Stimulated activated CD8-positive, alpha-beta memory T cell treated with anti-CD3 and anti-CD28 coated beads, Interleukin-15, amount 100 ng/mL, for 1 hour (primary cell): ENCODE data around the gene ARHGAP6.

Experiments
- DNase-seq: peaks from one replicate; pipeline ENCODE4 v3.0.0-alpha.2; 2020; ENCODE audit warnings: low read depth

Gene ARHGAP6

DNA sequence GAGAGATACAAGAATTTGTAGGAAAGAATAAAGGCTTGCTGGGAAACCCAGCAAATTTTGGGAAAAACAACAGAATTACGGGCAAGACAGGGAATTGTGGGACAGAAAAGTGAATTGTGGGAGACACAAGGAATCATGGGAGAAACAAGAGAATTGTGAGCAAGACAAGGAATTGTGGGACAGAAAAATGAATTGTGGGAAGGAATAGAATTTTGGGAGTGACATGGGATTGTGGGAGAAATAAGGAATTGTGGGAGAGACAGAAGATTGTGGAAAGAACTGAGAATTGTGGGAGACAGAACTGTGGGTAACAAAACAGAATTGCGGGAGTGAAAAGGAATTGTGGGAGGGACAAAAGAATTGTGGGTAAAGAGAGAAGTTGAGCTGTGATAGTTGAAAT is 555.8 kb downstream of the ARHGAP6 start:
- no peak for DNase-seq

DNA sequence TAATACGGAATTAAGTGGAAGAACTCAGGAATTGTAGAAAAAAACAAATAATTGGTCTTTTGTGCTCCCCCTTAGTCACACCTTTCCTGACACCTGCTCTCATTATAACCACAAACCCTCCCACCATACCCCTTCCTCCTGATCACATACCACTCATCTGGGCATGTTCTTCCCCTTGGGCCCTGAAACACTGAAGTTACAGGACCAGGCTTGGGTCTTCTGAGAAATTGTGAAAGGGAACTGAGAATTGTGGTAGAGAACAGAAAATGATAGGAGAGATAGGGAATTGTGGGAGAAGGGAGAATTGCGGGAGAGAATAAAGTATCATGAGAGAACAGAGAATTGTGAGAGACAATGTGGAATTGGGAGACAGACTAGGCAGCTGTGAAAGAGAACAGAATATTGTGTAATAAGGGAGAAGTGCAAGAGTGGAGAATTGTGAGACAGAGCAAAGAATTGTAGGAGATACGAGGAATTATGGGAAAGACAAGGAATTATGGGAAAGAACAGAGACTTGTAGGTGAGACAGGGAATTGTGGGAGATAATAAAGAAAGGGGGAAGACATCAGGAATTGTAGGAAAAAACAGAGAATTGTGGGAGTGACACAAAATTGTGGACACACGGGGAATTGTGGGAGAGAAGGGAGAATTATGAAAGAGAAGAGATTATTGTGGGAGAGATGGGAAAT is 557.3 kb downstream of the ARHGAP6 start:
- DNase-seq, result no peak

GRCh38 chrX:11105080-11105479 is 560.6 kb downstream of the ARHGAP6 start:
- no peak for DNase-seq

- no peak for DNase-seq
Observed at GRCh38 chrX:11103751-11104150, 562.0 kb downstream of the ARHGAP6 start.

DNA sequence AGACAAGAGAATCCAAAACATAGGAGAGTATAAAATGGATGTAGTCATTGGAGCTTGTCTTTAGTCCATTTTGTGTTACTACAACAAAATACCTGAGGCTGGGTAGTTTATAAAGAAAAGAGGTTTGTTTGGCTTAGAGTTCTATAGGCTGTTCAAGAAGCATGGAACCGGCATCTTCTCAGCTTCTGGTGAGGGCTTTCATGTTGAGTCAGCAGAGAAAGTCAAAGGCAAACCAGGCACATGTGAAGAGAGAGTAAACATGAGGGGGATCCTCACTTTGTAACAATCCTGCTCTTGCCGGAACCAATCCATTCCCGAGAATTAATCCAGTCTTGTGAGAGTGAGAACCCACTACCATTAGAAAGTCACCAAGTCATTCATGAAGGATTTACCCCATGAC is 562.7 kb downstream of the ARHGAP6 start:
- DNase-seq, result no peak

DNA sequence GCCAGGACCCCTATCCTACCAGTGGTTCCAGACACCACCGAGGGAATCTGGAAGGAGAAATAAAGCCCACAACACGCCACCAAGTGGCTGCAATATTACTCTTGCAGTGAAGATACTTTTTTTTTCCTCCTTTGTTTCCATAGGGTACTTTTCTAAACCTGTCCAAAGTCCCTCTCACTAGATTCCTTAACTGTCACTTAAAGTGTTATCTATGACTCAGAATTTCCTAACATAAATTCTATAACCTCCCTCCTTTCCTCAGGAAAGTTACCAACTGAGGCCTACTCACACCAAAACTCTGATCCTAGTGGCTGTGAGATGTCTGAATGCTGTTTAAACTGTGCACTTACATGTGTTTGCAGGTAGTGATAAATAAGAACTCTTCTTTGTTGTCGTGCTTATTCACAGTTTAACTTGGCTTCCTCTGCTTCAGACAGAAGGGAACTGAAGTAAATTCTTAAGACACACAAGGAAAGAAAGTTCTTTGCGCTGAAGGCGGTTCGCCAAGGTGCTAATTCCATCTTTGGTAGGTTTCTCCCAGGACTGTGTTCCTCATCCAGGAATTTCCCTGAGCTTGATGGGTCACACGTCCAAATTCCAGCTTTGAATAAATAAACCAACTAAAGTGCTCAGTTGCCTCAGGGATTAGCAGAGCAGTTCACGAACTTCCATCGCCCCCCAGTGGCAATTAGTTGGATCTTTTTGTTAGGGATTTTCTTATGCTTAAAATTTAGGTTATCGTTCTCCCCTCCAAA is 565.3 kb downstream of the ARHGAP6 start:
- DNase-seq, result no peak

DNA sequence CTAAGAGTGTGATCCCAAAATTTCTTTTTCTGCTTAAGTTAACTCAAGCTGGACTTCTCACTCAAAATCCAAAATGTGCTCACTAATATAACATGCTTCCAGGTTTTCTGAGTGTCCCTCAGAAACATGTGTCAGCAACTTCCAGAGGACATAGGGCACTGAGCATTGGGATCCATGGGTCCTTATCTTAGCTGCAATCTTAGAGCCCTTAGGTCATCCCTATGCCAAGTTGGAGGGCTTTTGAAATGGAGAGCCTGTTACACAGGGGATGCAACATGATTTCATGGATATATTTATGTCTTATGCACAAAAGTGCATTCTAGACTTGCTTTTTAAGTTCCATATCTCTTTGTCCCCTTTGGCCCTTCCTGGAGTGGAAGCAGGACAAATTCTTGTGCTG is 566.3 kb downstream of the ARHGAP6 start:
- no peak for DNase-seq

- no peak for DNase-seq
Observed at GRCh38 chrX:11097933-11098332, 567.8 kb downstream of the ARHGAP6 start.

DNA sequence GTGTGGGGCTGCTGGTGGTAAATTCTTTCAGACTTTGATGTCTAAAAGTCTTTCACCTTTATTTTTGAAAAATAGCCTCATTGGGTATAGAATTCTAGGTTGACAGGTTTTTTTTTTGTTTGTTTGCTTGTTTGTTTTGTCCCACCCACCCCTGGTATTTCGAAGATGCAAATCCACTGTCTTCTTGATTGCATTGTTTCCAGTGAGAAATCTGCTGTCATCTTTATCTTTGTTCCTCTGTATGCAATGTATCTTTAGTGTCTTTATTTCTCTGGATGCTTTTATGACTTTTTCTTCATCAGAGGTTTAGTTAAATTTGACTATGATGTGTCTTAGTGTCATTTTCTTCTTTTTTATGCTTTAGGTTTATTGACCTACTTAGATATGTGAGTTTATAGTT is 575.9 kb downstream of the ARHGAP6 start:
- DNase-seq, result no peak
